Measurements from ENCODE around the gene PSME3IP1. TPM values are rescaled to one million over a fixed set of nuclear protein-coding genes. Genes with fewer than 3 reads are reported as not detected.

The PSME3IP1 gene
- total and polyA plus RNA-seq, 2 of the 8 experiments (the other 6 are each of a cell fraction or from before 2014, with no cell fraction given), result 95.1 to 98.3 TPM

DNA sequence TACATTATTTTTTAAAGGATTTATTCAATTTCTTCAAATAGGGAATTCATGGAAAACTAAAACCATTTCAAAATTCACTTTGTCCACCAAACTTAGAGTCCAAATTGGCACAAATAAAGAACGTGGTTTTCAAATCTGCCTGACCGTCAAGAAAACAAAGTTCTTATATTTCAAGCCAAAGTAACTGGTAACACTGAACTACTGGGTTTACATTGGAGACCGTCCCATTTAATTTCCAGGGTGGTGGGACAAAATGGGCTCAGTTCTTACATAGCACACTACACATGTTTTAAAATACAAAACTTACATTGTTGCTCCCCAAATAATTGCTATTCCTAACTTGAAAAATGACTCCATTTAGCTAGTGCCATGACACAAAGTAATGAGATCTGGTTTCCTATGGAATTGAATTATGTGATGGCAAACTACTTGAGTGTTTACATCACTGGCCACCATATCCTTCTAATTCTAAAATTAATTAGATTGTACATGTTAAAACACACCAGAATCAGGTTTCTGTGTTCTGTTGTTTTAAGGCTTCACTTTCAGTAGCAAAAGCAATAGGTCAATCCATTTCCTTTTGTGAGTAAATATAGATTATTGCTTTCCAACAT is 6.5 kb downstream of the PSME3IP1 start:
- H3K27me3 ChIP-seq (replicated peaks in 1 of 4; ENCODE audit: control insufficient read depth in 3 of 4, extremely low read depth in 1 of 4, insufficient read depth in 3 of 4, low read length in 3 of 4), result no peaks in the 10 kb centered on the region
- H4K5ac ChIP-seq (ENCODE audit: insufficient read length, low read depth, low read length), result no peak overlapping the region
- H2BK5ac ChIP-seq (ENCODE audit: low read depth, low read length), result no peak overlapping the region
- no peak overlapping the region for H2AK5ac ChIP-seq (ENCODE audit: low read depth, low read length)
- H2BK12ac ChIP-seq (ENCODE audit: low read depth, low read length), result no peak overlapping the region
- no peak overlapping the region for H3K27ac ChIP-seq (ENCODE audit: low read depth, low read length)
- H2AFZ ChIP-seq (ENCODE audit: low read length), result no peak overlapping the region
- no peak overlapping the region for H2BK20ac ChIP-seq (ENCODE audit: low read length)
- H2BK15ac ChIP-seq (ENCODE audit: low read length), result no peak overlapping the region
- FAIRE-seq, result no peak
- POLR2A ChIA-PET (ENCODE audit: partially characterized antibody), result interaction anchor here (0.8 to 2.4 kb wide), 3 partner anchors 10 to 27 kb away, joined by 3 to 8 read pairs (median 3); no protein-coding TSS in a partner anchor
- TF ChIP-seq CEBPB (IDR thresholded peaks at IDR 0.05; ENCODE audit: low read depth, low read length) (no peak), KDM5A (IDR thresholded peaks at IDR 0.05; ENCODE audit: low read length) (no peak), TCF12 (IDR thresholded peaks at IDR 0.05; ENCODE audit: low read depth, low read length) (no peak)
- 86% methylated on average over 3 of the region's 3 CpGs; no CpG with 5 or more reads in 1 of the 2 experiments for WGBS, 2 experiments (ENCODE audit: extremely low coverage in 1 of 2, insufficient coverage in 1 of 2, insufficient read length in 1 of 2, insufficient replicate concordance in 2 of 2, low coverage in 1 of 2, low lambda C conversion rate in 2 of 2, missing lambda C conversion rate in 1 of 2)
- CTCF ChIA-PET (ENCODE audit: partially characterized antibody), result interaction anchor here (1.6 kb wide), 1 partner anchor 11 kb away, joined by 5 read pairs; no protein-coding TSS in a partner anchor
- H4K20me1 ChIP-seq (replicated peaks in 1 of 2; ENCODE audit: control insufficient read depth in 1 of 2, insufficient read depth in 2 of 2, low read length in 2 of 2), result no peaks in the 10 kb centered on the region
- no peak overlapping the region for H3K4me2 ChIP-seq (ENCODE audit: insufficient read depth in 1 of 2, low read depth in 2 of 2, low read length in 2 of 2)
- no peak overlapping the region for H2BK120ac ChIP-seq (replicated peaks; ENCODE audit: low read depth, low read length)
- no peak overlapping the region for H3K4ac ChIP-seq (replicated peaks; ENCODE audit: insufficient read length, low read depth, low read length)
- no peak overlapping the region for H3K14ac ChIP-seq (ENCODE audit: insufficient read length)
- no peak overlapping the region for H3K18ac ChIP-seq (ENCODE audit: extremely low read depth, low read length)
- no peak overlapping the region for H4K91ac ChIP-seq (replicated peaks; ENCODE audit: insufficient read length, low read length)
- peaks cover 8% of the 10 kb centered on the region; the same call in 1 of the 2 replicates for H3K79me1 ChIP-seq (ENCODE audit: low read depth, low read length)
- H3K9me3 ChIP-seq (ENCODE audit: insufficient read depth in 2 of 2, low read depth in 1 of 2, low read length in 1 of 2), result no peaks in the 10 kb centered on the region
- no peak overlapping the region for H3K23ac ChIP-seq (ENCODE audit: insufficient read length)
- no peaks in the 10 kb centered on the region; the same call in 1 of the 2 replicates for H3K23me2 ChIP-seq (ENCODE audit: low read depth, low read length)
- H3K36me3 ChIP-seq (ENCODE audit: control insufficient read depth in 2 of 4, insufficient read depth in 4 of 4, low read length in 3 of 4), result no peaks in the 10 kb centered on the region; a peak in 1 of 8 replicates
- H3K9ac ChIP-seq (replicated peaks in 1 of 4; ENCODE audit: extremely low read depth in 1 of 4, low read depth in 3 of 4, low read length in 3 of 4), result no peak overlapping the region
- no peak for DNase-seq (ENCODE audit: low read depth in 1 of 2, low spot score in 2 of 2)
- no peak overlapping the region for H4K8ac ChIP-seq (ENCODE audit: extremely low read depth, insufficient read depth, low read length)
- peaks cover 0 to 2% (median under 1%) of the 10 kb centered on the region in 4 experiments; a peak in 3 of 7 replicates for H3K4me1 ChIP-seq (replicated peaks in 1 of 4; ENCODE audit: control insufficient read depth in 3 of 4, insufficient read depth in 4 of 4, low read length in 3 of 4)
- H3K79me2 ChIP-seq (ENCODE audit: control insufficient read depth in 1 of 2, insufficient read depth in 2 of 2, low read length in 2 of 2), result peaks cover 0 to 56% of the 10 kb centered on the region in 2 experiments
- no peak overlapping the region for H3K4me3 ChIP-seq (ENCODE audit: extremely low read depth in 1 of 4, insufficient read depth in 2 of 4, low read depth in 3 of 4, low read length in 4 of 4)
- H3K56ac ChIP-seq (replicated peaks; ENCODE audit: insufficient read length, low read depth, low read length), result no peak overlapping the region
